Measurements from ENCODE around the gene PHF12.

The PHF12 gene

DNA sequence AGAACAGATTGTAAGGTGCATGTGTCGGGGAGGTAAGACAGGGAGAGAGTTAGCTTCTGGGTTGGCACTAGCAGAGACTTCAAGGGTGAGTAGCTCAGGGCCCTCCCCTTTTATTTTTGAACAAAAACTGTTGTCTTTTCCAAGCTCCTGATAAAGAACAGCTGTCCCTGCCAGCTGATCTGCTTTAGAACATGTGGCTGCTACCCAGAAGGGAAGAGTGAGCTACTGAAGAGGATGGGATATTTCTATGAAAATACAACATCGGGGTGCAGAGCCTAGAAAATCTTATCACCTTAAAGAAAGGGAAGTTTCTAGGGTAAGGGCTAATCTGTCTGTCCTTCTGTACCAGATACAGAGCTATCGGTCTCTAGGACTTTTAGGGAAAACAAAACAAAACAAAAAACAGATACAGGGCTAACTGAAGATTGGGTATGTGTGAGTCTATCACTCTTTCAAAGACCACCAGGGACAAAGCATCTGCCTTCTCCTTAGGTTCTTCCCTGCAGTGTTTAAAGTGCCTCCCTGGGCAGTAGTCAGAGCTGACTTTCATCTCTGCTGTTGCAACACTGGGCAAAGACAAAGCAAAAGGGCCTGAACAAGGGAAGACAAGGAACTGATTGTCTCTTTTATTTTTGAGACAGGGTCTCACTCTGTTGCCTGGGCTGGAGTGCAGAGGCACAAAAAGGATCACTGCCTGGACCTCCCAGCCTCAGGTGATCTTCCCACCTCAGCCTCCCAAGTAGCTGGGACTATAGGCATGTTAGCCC is 43.4 kb downstream of the PHF12 start:
- Histone ChIP-seq H3K4me3 (replicated peaks; ENCODE audit: insufficient read depth, low read length) (no peak overlapping the region), H3K27me3 (ENCODE audit: insufficient read depth, poor library complexity, severe bottlenecking) (no peaks in the 10 kb centered on the region), H3K27ac (replicated peaks) (no peak overlapping the region)
- TF ChIP-seq GABPA (IDR thresholded peaks at IDR 0.05; ENCODE audit: low read depth), result no peak
- TF ChIP-seq, protein P1, sequence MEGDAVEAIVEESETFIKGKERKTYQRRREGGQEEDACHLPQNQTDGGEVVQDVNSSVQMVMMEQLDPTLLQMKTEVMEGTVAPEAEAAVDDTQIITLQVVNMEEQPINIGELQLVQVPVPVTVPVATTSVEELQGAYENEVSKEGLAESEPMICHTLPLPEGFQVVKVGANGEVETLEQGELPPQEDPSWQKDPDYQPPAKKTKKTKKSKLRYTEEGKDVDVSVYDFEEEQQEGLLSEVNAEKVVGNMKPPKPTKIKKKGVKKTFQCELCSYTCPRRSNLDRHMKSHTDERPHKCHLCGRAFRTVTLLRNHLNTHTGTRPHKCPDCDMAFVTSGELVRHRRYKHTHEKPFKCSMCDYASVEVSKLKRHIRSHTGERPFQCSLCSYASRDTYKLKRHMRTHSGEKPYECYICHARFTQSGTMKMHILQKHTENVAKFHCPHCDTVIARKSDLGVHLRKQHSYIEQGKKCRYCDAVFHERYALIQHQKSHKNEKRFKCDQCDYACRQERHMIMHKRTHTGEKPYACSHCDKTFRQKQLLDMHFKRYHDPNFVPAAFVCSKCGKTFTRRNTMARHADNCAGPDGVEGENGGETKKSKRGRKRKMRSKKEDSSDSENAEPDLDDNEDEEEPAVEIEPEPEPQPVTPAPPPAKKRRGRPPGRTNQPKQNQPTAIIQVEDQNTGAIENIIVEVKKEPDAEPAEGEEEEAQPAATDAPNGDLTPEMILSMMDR (IDR thresholded peaks at IDR 0.05; ENCODE audit: insufficient read depth, low read length), result no peak
- TF ChIP-seq POLR2AphosphoS5 (IDR thresholded peaks at IDR 0.05; ENCODE audit: low read depth), result 0 out of 2 replicates have a peak, but pooled peaks have one; percentile 7
- no peak for TF ChIP-seq SPI1 (IDR thresholded peaks at IDR 0.05; ENCODE audit: borderline replicate concordance, low read depth)
- TF ChIP-seq, protein P2, sequence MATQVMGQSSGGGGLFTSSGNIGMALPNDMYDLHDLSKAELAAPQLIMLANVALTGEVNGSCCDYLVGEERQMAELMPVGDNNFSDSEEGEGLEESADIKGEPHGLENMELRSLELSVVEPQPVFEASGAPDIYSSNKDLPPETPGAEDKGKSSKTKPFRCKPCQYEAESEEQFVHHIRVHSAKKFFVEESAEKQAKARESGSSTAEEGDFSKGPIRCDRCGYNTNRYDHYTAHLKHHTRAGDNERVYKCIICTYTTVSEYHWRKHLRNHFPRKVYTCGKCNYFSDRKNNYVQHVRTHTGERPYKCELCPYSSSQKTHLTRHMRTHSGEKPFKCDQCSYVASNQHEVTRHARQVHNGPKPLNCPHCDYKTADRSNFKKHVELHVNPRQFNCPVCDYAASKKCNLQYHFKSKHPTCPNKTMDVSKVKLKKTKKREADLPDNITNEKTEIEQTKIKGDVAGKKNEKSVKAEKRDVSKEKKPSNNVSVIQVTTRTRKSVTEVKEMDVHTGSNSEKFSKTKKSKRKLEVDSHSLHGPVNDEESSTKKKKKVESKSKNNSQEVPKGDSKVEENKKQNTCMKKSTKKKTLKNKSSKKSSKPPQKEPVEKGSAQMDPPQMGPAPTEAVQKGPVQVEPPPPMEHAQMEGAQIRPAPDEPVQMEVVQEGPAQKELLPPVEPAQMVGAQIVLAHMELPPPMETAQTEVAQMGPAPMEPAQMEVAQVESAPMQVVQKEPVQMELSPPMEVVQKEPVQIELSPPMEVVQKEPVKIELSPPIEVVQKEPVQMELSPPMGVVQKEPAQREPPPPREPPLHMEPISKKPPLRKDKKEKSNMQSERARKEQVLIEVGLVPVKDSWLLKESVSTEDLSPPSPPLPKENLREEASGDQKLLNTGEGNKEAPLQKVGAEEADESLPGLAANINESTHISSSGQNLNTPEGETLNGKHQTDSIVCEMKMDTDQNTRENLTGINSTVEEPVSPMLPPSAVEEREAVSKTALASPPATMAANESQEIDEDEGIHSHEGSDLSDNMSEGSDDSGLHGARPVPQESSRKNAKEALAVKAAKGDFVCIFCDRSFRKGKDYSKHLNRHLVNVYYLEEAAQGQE (IDR thresholded peaks at IDR 0.05; ENCODE audit: insufficient replicate concordance, low read depth), result no peak
- DNase-seq (ENCODE audit: low read depth in 1 of 2, low spot score in 1 of 2), result no peak

DNA sequence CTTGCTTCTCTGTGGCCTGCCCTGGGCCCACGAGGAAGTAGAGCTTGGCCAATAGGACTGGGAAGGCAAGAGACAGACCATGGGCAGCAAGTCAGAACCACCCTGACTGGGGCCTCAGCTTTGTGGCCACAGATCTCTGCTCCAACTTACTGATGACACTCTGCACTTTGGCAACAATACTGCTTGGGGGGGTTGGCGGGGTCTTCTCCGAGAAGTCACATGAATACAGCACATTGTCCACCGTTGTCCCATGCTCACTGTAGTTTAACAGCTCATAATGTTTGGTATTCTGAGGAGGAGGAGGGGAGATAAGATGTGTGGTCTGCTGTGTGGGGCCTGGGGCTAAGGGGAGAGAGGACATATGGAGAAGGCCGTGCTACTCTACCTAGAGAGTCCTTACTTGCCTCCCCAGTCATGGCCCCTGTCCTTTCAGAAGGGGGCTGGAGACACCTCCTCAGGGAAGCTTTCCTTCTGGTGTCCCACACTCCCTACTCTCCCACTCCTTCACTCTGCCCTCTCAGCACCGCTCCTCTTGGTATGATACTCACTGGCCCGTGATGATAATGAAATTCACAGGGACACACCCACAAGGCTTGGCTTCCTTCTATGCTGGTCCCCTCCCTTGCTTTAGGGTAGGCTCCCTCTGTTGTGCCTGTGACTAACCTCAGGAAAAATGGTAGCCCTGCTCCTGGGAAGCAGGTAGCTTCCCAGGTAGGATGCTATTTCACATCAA is 44.4 kb downstream of the PHF12 start:
- H3K27me3 ChIP-seq (ENCODE audit: insufficient read depth, poor library complexity, severe bottlenecking), result no peaks in the 10 kb centered on the region
- DNase-seq (ENCODE audit: low read depth in 1 of 2, low spot score in 1 of 2), result no peak
- H3K27ac ChIP-seq (replicated peaks), result no peak overlapping the region
- 0 out of 2 replicates have a peak, but pooled peaks have one; percentile 3 for TF ChIP-seq POLR2AphosphoS5 (IDR thresholded peaks at IDR 0.05; ENCODE audit: low read depth)
- no peak for TF ChIP-seq GABPA (IDR thresholded peaks at IDR 0.05; ENCODE audit: low read depth)
- no peak for TF ChIP-seq SPI1 (IDR thresholded peaks at IDR 0.05; ENCODE audit: borderline replicate concordance, low read depth)
- TF ChIP-seq, protein P1 (IDR thresholded peaks at IDR 0.05; ENCODE audit: insufficient read depth, low read length), result no peak
- TF ChIP-seq, protein P2 (IDR thresholded peaks at IDR 0.05; ENCODE audit: insufficient replicate concordance, low read depth), result no peak
- no peak overlapping the region for H3K4me3 ChIP-seq (replicated peaks; ENCODE audit: insufficient read depth, low read length)

DNA sequence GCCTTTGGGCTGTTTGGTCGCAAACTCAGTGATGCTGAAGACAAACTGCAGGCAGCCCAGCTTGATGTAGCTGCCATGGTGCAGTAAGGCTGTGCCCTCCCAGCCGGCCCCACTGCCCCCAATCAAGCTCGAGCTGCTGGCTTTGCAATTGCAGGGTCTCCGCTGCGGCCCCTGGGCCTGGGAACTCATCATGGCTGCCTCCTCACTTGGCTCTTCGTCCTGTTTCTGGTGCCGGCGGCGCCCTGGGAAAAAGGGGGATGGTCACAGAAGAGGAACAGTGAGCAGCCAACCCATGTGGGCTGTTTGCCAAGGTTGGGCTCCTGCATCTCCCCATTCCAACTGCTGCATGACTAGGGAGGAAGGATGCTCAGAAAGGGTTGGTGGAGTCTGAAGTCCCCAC is 45.0 kb downstream of the PHF12 start:
- no peak for DNase-seq (ENCODE audit: low read depth in 1 of 2, low spot score in 1 of 2)
- Histone ChIP-seq H3K27me3 (ENCODE audit: insufficient read depth, poor library complexity, severe bottlenecking) (no peaks in the 10 kb centered on the region), H3K4me3 (replicated peaks; ENCODE audit: insufficient read depth, low read length) (no peak overlapping the region), H3K27ac (replicated peaks) (no peak overlapping the region)
- TF ChIP-seq SPI1 (IDR thresholded peaks at IDR 0.05; ENCODE audit: borderline replicate concordance, low read depth), result no peak
- TF ChIP-seq, protein P2 (IDR thresholded peaks at IDR 0.05; ENCODE audit: insufficient replicate concordance, low read depth), result no peak
- TF ChIP-seq GABPA (IDR thresholded peaks at IDR 0.05; ENCODE audit: low read depth), result no peak
- TF ChIP-seq, protein P1 (IDR thresholded peaks at IDR 0.05; ENCODE audit: insufficient read depth, low read length), result no peak
- TF ChIP-seq POLR2AphosphoS5 (IDR thresholded peaks at IDR 0.05; ENCODE audit: low read depth), result no peak

All from HL-60 (cell line).